Urinary bladder (tissue), 4 donors: ENCODE results near the gene CERK. TPM values are rescaled to one million over a fixed set of nuclear protein-coding genes. Genes with fewer than 3 reads are reported as not detected.
"Not testable (repeated sequence)": the region's sequence is repeated elsewhere in the genome, so short reads cannot be mapped to it uniquely, and the experiment has no call there.

Experiments used
- DNase-seq: peaks from one replicate; pipeline ENCODE4 v3.0.0-alpha.2; 2015; ENCODE audit errors: extremely low spot score
- H3K27ac ChIP-seq: one replicate; pipeline ENCODE4 v1.5.1; 2013; ENCODE audit warnings: low read depth, mild to moderate bottlenecking, moderate library complexity
- H3K36me3 ChIP-seq: one replicate; pipeline ENCODE4 v1.6.1; 2013; ENCODE audit warnings: mild to moderate bottlenecking, moderate library complexity; ENCODE audit not compliant: insufficient read depth
- H3K4me1 ChIP-seq: one replicate; pipeline ENCODE4 v1.6.1; 2013; ENCODE audit warnings: mild to moderate bottlenecking, moderate library complexity; ENCODE audit not compliant: insufficient read depth
- H3K4me3 ChIP-seq: one replicate; pipeline ENCODE4 v1.5.1; 2013; ENCODE audit warnings: low read depth, low read length
- WGBS: extraction: QIAGEN DNeasy Blood & Tissue Kit; methylation state at CpG from one replicate; pipeline ENCODE4 v1.1.7; 2013; 5-methylcytosine and 5-hydroxymethylcytosine counted together
- polyA plus RNA-seq: library from polyadenylated mRNA; stranded (reverse); fragments of 200-250 nt; gene quantifications from one replicate; pipeline ENCODE4 v1.2.3, GENCODE V29; 2013
- total RNA-seq: library from RNA; depleted of rRNA; stranded (reverse); fragments of >200 nt; gene quantifications from one replicate; pipeline ENCODE4 v1.2.3, GENCODE V29; 2014
- donor health status: healthy with polysubstance abuse.
- donor health status: healthy.

CERK gene
- total and polyA plus RNA-seq, 2 donors, result 22.3 to 25.4 TPM

GRCh38 chr22:46654927-46655595 lies 83.0 kb downstream of the CERK start:
- Histone ChIP-seq H3K4me1 (no peaks in the 10 kb centered on the region), H3K36me3 (no peaks in the 10 kb centered on the region), H3K27ac (no peak overlapping the region), H3K4me3 (no peak overlapping the region)
- WGBS, result 88% methylated on average over 14 of the region's 14 CpGs
- DNase-seq, result no peak

GRCh38 chr22:46654426-46654825 lies 83.6 kb downstream of the CERK start:
- H3K4me3 ChIP-seq, result no peak overlapping the region
- DNase-seq, result no peak
- no peaks in the 10 kb centered on the region for H3K4me1 ChIP-seq
- H3K27ac ChIP-seq, result no peak overlapping the region
- WGBS, result 90% methylated on average over 17 of the region's 17 CpGs
- no peaks in the 10 kb centered on the region for H3K36me3 ChIP-seq

- DNase-seq, result no peak
- H3K4me3 ChIP-seq, result no peak overlapping the region
- H3K27ac ChIP-seq, result no peak overlapping the region
- H3K36me3 ChIP-seq, result no peaks in the 10 kb centered on the region
- no peaks in the 10 kb centered on the region for H3K4me1 ChIP-seq
- WGBS, result 84% methylated on average over 8 of the region's 8 CpGs
Observed at GRCh38 chr22:46653596-46653995, 84.5 kb downstream of the CERK start.

- Histone ChIP-seq H3K4me3 (no peak overlapping the region), H3K36me3 (no peaks in the 10 kb centered on the region), H3K4me1 (no peaks in the 10 kb centered on the region), H3K27ac (no peak overlapping the region)
- DNase-seq, result no peak
- WGBS, result 64% methylated on average over 23 of the region's 23 CpGs
Observed at GRCh38 chr22:46652847-46653331, 85.2 kb downstream of the CERK start.

- 66% methylated on average over 22 of the region's 22 CpGs for WGBS
- no peak for DNase-seq
- Histone ChIP-seq H3K4me3 (no peak overlapping the region), H3K27ac (no peak overlapping the region), H3K4me1 (no peaks in the 10 kb centered on the region), H3K36me3 (no peaks in the 10 kb centered on the region)
Observed at GRCh38 chr22:46652081-46652846, 85.8 kb downstream of the CERK start.

- no peak overlapping the region for H3K4me3 ChIP-seq
- DNase-seq, result no peak
- no peak overlapping the region for H3K27ac ChIP-seq
- H3K4me1 ChIP-seq, result no peaks in the 10 kb centered on the region
- no peaks in the 10 kb centered on the region for H3K36me3 ChIP-seq
- WGBS, result 96% methylated on average over 16 of the region's 16 CpGs
Observed at GRCh38 chr22:46651316-46651715, 86.7 kb downstream of the CERK start.

GRCh38 chr22:46650078-46650810 lies 87.8 kb downstream of the CERK start:
- H3K4me1 ChIP-seq, result no peaks in the 10 kb centered on the region
- DNase-seq, result no peak
- H3K4me3 ChIP-seq, result no peak overlapping the region
- peaks cover 2% of the 10 kb centered on the region for H3K36me3 ChIP-seq
- no peak overlapping the region for H3K27ac ChIP-seq
- 75% methylated on average over 25 of the region's 25 CpGs for WGBS

- WGBS, result 27% methylated on average over 25 of the region's 25 CpGs
Observed at GRCh38 chr22:46649141-46650077, 88.6 kb downstream of the CERK start.

GRCh38 chr22:46648225-46648820 lies 89.7 kb downstream of the CERK start:
- WGBS, result 95% methylated on average over 2 of the region's 2 CpGs
- not testable (repeated sequence) for H3K36me3 ChIP-seq, H3K27ac ChIP-seq

More at GRCh38 chr22:46649141-46650077, 88.6 kb downstream of the CERK start:
- Histone ChIP-seq H3K4me1 (no peaks in the 10 kb centered on the region), H3K4me3 (no peak overlapping the region), H3K36me3 (peaks cover 2% of the 10 kb centered on the region), H3K27ac (no peak overlapping the region)
- no peak for DNase-seq

GRCh38 chr22:46646531-46647215 lies 91.4 kb downstream of the CERK start:
- peaks cover 2% of the 10 kb centered on the region for H3K36me3 ChIP-seq
- WGBS, result 91% methylated on average over 10 of the region's 10 CpGs
- H3K4me1 ChIP-seq, result no peaks in the 10 kb centered on the region
- no peak for DNase-seq
- no peak overlapping the region for H3K27ac ChIP-seq
- H3K4me3 ChIP-seq, result no peak overlapping the region

More at GRCh38 chr22:46648225-46648820, 89.7 kb downstream of the CERK start:
- not testable (repeated sequence) for H3K4me3 ChIP-seq, H3K4me1 ChIP-seq, DNase-seq

GRCh38 chr22:46642840-46643480 lies 95.1 kb downstream of the CERK start:
- H3K27ac ChIP-seq, H3K36me3 ChIP-seq, DNase-seq, H3K4me3 ChIP-seq, H3K4me1 ChIP-seq: not testable (repeated sequence)
- WGBS, result 94% methylated on average over 5 of the region's 5 CpGs

- DNase-seq, result no peak
- Histone ChIP-seq H3K4me3 (no peak overlapping the region), H3K27ac (no peak overlapping the region), H3K36me3 (peaks cover 2% of the 10 kb centered on the region), H3K4me1 (no peaks in the 10 kb centered on the region)
- 66% methylated on average over 7 of the region's 7 CpGs for WGBS
Observed at GRCh38 chr22:46641811-46642266, 96.2 kb downstream of the CERK start.
